ENCODE results near the gene LPCAT2. TPM values are rescaled to one million over a fixed set of nuclear protein-coding genes. Genes with fewer than 3 reads are reported as not detected.

The LPCAT2 gene
- total and polyA plus RNA-seq, 2 of the 13 experiments (the other 11 are each of a cell fraction or from before 2014, with no cell fraction given): 9.9 to 17.6 TPM

DNA sequence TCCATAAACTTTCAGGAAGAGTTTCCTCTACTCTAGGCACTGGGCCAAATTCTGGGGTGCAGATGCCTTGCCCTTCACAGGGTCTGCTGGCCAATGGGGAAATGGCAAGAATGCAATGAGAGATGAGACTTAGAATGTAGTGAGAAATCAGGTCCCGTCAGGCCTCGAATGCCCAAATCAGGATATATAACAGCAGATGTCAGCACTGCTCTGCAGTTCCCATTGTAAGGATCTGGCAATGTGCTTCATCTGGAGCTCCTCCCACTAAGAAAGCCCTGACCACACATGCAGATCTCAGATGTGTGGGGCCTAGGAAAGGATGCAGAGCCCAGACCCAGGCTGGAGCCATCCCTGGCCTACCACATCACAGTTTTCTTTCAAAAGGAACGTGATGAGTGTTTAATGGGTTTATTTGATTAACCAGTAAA lies 13.9 kb upstream of the LPCAT2 start:
- intact Hi-C loops (cut with micrococcal nuclease; ENCODE audit: unreplicated experiment): no loop called here
- BruUV-seq (replicated peaks): no TSS peak
- FAIRE-seq (no peak), ATAC-seq (peak; percentile 47), DNase-seq (ENCODE audit: low spot score) (peak; percentile 49)
- TF ChIP-seq SMC3 (IDR thresholded peaks at IDR 0.05; ENCODE audit: low read length): peak; percentile 33; the same call in 1 of the 2 replicates
- TF ChIP-seq, protein P1, sequence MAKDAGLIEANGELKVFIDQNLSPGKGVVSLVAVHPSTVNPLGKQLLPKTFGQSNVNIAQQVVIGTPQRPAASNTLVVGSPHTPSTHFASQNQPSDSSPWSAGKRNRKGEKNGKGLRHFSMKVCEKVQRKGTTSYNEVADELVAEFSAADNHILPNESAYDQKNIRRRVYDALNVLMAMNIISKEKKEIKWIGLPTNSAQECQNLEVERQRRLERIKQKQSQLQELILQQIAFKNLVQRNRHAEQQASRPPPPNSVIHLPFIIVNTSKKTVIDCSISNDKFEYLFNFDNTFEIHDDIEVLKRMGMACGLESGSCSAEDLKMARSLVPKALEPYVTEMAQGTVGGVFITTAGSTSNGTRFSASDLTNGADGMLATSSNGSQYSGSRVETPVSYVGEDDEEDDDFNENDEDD (CRISPR knock-in tag; IDR thresholded peaks at IDR 0.05; ENCODE audit: borderline replicate concordance): no peak
- 0 out of 2 replicates have a peak, but pooled peaks have one; percentile 35 for TF ChIP-seq SPEN (CRISPR knock-in tag; IDR thresholded peaks at IDR 0.05; ENCODE audit: low read depth)
- peak; percentile 80 for TF ChIP-seq STAG1 (CRISPR knock-in tag; IDR thresholded peaks at IDR 0.05)
- peak; percentile 15; the same call in 1 of the 2 replicates for TF ChIP-seq RAD21 (CRISPR knock-in tag; IDR thresholded peaks at IDR 0.05)
- TF ChIP-seq CTCF (CRISPR knock-in tag; IDR thresholded peaks at IDR 0.05): peak; percentile 64
- peaks cover 38% of the 10 kb centered on the region for H3K4me1 ChIP-seq (ENCODE audit: insufficient read depth, low read length)
- H3K4me3 ChIP-seq (replicated peaks in 1 of 3; ENCODE audit: insufficient read depth in 1 of 3, low read depth in 2 of 3, low read length in 3 of 3): no peak overlapping the region
- H3K9me3 ChIP-seq (ENCODE audit: low read length): no peaks in the 10 kb centered on the region
- H4K20me1 ChIP-seq (ENCODE audit: insufficient read depth, low read length): no peaks in the 10 kb centered on the region
- no peaks in the 10 kb centered on the region for H3K79me2 ChIP-seq (ENCODE audit: insufficient read depth, low read length)
- H3K9ac ChIP-seq (ENCODE audit: insufficient read depth, low read depth, low read length): no peak overlapping the region
- no peak overlapping the region for H3K27ac ChIP-seq (ENCODE audit: extremely low read length, insufficient read depth, low read length)
- ChIA-PET CTCF (ENCODE audit: low intra/inter-chr PET ratio, low total read pairs) (interaction anchor here (1.4 to 2.0 kb wide), 3 partner anchors 30 to 208 kb away, joined by 5 to 7 read pairs (median 5); no protein-coding TSS in a partner anchor), POLR2A (no interaction called here)
- 27% methylated on average over 3 of the region's 3 CpGs for WGBS (ENCODE audit: low lambda C conversion rate)
- H3K4me2 ChIP-seq (ENCODE audit: low read depth, low read length): peak overlapping the region; percentile 43
- no peaks in the 10 kb centered on the region for H3K36me3 ChIP-seq (replicated peaks in 1 of 2; ENCODE audit: control insufficient read depth in 1 of 2, insufficient read depth in 2 of 2, low read length in 2 of 2)
- H2AFZ ChIP-seq (ENCODE audit: low read length): no peak overlapping the region
- no peaks in the 10 kb centered on the region for H3K27me3 ChIP-seq (ENCODE audit: control insufficient read depth in 1 of 2, insufficient read depth in 2 of 2, low read length in 2 of 2)
- in situ Hi-C loops (cut with HindIII; ENCODE audit: extremely low pct_ligation_motif_present, low pct_unique_long_range_greater_than_20kb): loop anchor here (5.0 kb wide), 2 partner anchors 47 to 142 kb away; no protein-coding TSS in a partner anchor

Measured in HepG2 (cell line).